IPS-NIHi7 (cell line): ENCODE measurements around the gene VPS37C.
"Not testable (repeated sequence)": the region's sequence is repeated elsewhere in the genome, so short reads cannot be mapped to it uniquely, and the experiment has no call there.

ENCODE experiments used
- DNase-seq: peaks from one replicate; pipeline ENCODE4 v3.0.0; 2012; ENCODE audit warnings: mixed read lengths; ENCODE audit errors: extremely low spot score

VPS37C gene

GRCh38 chr11:61161190-61162091 is at the start of gene VPS37C:
Gene VPS37C, minus strand, starts transcription at chr11:61161426. Its CDS starts 22,597 bp downstream, at chr11:61138829.
- peak; percentile 98 for DNase-seq

GRCh38 chr11:61210629-61211028 is 49.4 kb upstream of the VPS37C start:
- not testable (repeated sequence) for DNase-seq

GRCh38 chr11:61207636-61208310 is 46.5 kb upstream of the VPS37C start:
- DNase-seq, result not testable (repeated sequence)

- not testable (repeated sequence) for DNase-seq
Observed at GRCh38 chr11:61204502-61205059, 43.4 kb upstream of the VPS37C start.

- DNase-seq, result not testable (repeated sequence)
Observed at GRCh38 chr11:61203873-61204272, 42.6 kb upstream of the VPS37C start.

GRCh38 chr11:61202950-61203746 is 41.9 kb upstream of the VPS37C start, which contains the start of gene PGA3:
Gene PGA3, plus strand, starts transcription at chr11:61203515. Its CDS starts 50 bp downstream, at chr11:61203565.
- peak; percentile 22 for DNase-seq

GRCh38 chr11:61201476-61201875 is 40.2 kb upstream of the VPS37C start:
- DNase-seq, result no peak

- DNase-seq, result no peak
Observed at GRCh38 chr11:61198948-61199523, 37.8 kb upstream of the VPS37C start.

- no peak for DNase-seq
Observed at GRCh38 chr11:61198361-61198760, 37.1 kb upstream of the VPS37C start.

- no peak for DNase-seq
Observed at GRCh38 chr11:61195719-61196118, 34.5 kb upstream of the VPS37C start.

GRCh38 chr11:61194981-61195695 is 33.9 kb upstream of the VPS37C start:
- no peak for DNase-seq

GRCh38 chr11:61194169-61194671 is 33.0 kb upstream of the VPS37C start:
- no peak for DNase-seq

- peak; percentile 20 for DNase-seq
Observed at GRCh38 chr11:61193596-61193995, 32.4 kb upstream of the VPS37C start.

- DNase-seq, result no peak
Observed at GRCh38 chr11:61189933-61190332, 28.7 kb upstream of the VPS37C start.

GRCh38 chr11:61187505-61188130 is 26.4 kb upstream of the VPS37C start:
- DNase-seq, result peak; percentile 86

- no peak for DNase-seq
Observed at GRCh38 chr11:61186504-61186903, 25.3 kb upstream of the VPS37C start.

GRCh38 chr11:61183645-61184044 is 22.4 kb upstream of the VPS37C start:
- no peak for DNase-seq

GRCh38 chr11:61181489-61181888 is 20.3 kb upstream of the VPS37C start:
- DNase-seq, result no peak

- DNase-seq, result not testable (repeated sequence)
Observed at GRCh38 chr11:61180205-61180604, 19.0 kb upstream of the VPS37C start.

GRCh38 chr11:61176446-61176845 is 15.2 kb upstream of the VPS37C start:
- DNase-seq, result no peak
